Measurements from ENCODE around the gene SYTL3.

Gene SYTL3

DNA sequence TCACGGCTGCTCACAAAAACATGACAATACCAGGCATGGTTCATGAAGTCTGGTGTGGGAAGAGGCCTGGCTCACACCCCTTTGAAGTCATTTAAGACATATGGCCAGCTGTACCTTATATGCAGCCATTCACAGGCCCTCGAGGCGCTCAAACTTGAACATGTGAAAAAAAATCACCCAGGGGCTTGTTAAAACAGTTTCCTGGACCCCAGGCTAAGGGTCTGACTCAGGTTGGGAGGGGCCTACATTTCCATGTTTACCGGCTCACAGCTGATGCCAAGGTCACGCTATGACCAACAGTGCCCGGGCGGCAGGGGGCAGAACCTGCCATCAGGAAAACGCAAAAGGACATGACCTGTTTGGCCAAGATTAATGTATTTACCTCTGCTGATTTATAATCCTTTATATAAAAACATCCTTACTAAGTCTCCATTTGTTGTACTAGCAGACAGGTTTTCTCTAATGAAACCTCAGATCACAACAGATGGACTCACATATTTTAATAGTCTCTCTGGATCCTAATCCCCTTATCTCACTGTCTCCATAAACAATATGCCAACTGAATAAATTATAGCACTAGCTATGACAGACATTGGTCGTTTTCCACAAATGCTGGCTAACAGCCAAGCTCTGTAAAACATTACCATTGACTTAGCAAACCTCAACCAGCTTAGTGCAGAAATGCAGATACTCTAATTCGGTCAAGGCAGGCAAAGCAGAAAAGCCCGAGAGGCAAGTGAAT is 149.4 kb downstream of the SYTL3 start:
- Histone ChIP-seq H3K79me1 (ENCODE audit: low read depth, low read length) (peaks cover 6% of the 10 kb centered on the region), H4K8ac (ENCODE audit: low read depth, low read length) (no peak overlapping the region), H2BK15ac (ENCODE audit: low read length) (no peak overlapping the region), H2AK5ac (ENCODE audit: low read depth, low read length) (no peak overlapping the region), H3K4me1 (ENCODE audit: control insufficient read depth in 2 of 2, insufficient read depth in 1 of 2, low read depth in 1 of 2, low read length in 2 of 2) (peaks cover 2 to 32% of the 10 kb centered on the region in 2 donors), H3K4me3 (ENCODE audit: low read length in 2 of 2) (no peak overlapping the region), H3K4ac (ENCODE audit: low read length) (no peak overlapping the region), H3K36me3 (replicated peaks in 1 of 2; ENCODE audit: control insufficient read depth in 2 of 2, insufficient read depth in 2 of 2, low read length in 2 of 2) (no peaks in the 10 kb centered on the region), H3K18ac (ENCODE audit: low read length) (peak overlapping the region; percentile 39), H2BK120ac (ENCODE audit: low read depth, low read length) (no peak overlapping the region), H3K9ac (ENCODE audit: low read depth, low read length, poor library complexity) (no peak overlapping the region), H2BK12ac (ENCODE audit: low read length) (no peak overlapping the region), H2AFZ (ENCODE audit: low read length) (no peak overlapping the region), H3K9me3 (replicated peaks in 1 of 2; ENCODE audit: control insufficient read depth in 2 of 2, insufficient read depth in 1 of 2, low read depth in 1 of 2, low read length in 2 of 2) (no peaks in the 10 kb centered on the region), H3K4me2 (ENCODE audit: insufficient read depth, low read length, poor library complexity, severe bottlenecking) (no peak overlapping the region), H4K91ac (ENCODE audit: low read depth, low read length, poor library complexity) (no peak overlapping the region), H3K23ac (ENCODE audit: low read depth, low read length, poor library complexity) (no peak overlapping the region), H3K27ac (replicated peaks; ENCODE audit: low read length) (no peak overlapping the region), H3K27me3 (ENCODE audit: control insufficient read depth in 3 of 3, insufficient read depth in 3 of 3, low read depth in 1 of 3, low read length in 3 of 3) (no peaks in the 10 kb centered on the region), H2BK5ac (ENCODE audit: low read length) (no peak overlapping the region), H3K14ac (ENCODE audit: low read length) (no peak overlapping the region)
- no peak for DNase-seq (ENCODE audit: low spot score)
- WGBS, 2 donors (ENCODE audit: extremely low coverage in 2 of 2, insufficient read length in 2 of 2, insufficient replicate concordance in 1 of 2), result no CpG with 5 or more reads among the region's 11 CpGs

DNA sequence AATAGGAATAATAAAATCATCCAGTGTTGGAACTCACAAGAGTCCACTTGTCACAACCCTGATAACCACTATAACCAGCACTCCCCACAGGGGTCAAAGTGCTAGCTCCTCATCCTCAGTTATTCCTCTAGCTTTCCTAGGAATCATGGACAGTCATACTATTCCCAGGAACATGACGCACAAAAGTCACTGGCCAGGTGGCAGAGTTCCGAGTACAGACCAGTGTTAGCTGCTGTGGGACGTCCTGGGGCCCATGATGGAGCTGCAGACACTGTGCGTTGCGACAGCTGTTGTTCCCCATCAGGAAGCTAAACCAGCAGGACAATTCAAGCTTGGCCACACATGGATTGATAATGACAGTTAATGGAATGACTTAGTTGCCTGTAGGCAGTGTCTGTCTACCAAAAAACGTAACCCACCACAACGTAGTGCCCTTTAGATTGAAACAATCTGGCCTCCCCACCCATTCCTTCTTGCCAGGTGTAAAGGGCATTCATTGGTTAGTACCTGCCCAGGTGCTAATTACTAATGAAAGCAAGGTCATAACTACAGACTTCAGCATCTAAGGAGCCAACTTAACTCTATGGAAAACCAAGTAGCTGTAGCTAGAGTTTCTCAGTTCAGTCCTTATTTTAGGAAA is 151.9 kb downstream of the SYTL3 start:
- Histone ChIP-seq H2AFZ (ENCODE audit: low read length) (no peak overlapping the region), H3K27ac (replicated peaks; ENCODE audit: low read length) (no peak overlapping the region), H2BK5ac (ENCODE audit: low read length) (no peak overlapping the region), H3K23ac (ENCODE audit: low read depth, low read length, poor library complexity) (no peak overlapping the region), H4K91ac (ENCODE audit: low read depth, low read length, poor library complexity) (no peak overlapping the region), H3K14ac (ENCODE audit: low read length) (no peak overlapping the region), H2BK12ac (ENCODE audit: low read length) (no peak overlapping the region), H3K9me3 (replicated peaks in 1 of 2; ENCODE audit: control insufficient read depth in 2 of 2, insufficient read depth in 1 of 2, low read depth in 1 of 2, low read length in 2 of 2) (no peaks in the 10 kb centered on the region), H3K4ac (ENCODE audit: low read length) (no peak overlapping the region), H3K4me2 (ENCODE audit: insufficient read depth, low read length, poor library complexity, severe bottlenecking) (no peak overlapping the region), H2BK120ac (ENCODE audit: low read depth, low read length) (no peak overlapping the region), H2AK5ac (ENCODE audit: low read depth, low read length) (no peak overlapping the region), H3K36me3 (replicated peaks in 1 of 2; ENCODE audit: control insufficient read depth in 2 of 2, insufficient read depth in 2 of 2, low read length in 2 of 2) (no peaks in the 10 kb centered on the region), H3K18ac (ENCODE audit: low read length) (no peak overlapping the region), H3K79me1 (ENCODE audit: low read depth, low read length) (no peaks in the 10 kb centered on the region), H3K4me1 (ENCODE audit: control insufficient read depth in 2 of 2, insufficient read depth in 1 of 2, low read depth in 1 of 2, low read length in 2 of 2) (peaks cover 2 to 32% of the 10 kb centered on the region in 2 donors), H3K27me3 (ENCODE audit: control insufficient read depth in 3 of 3, insufficient read depth in 3 of 3, low read depth in 1 of 3, low read length in 3 of 3) (no peaks in the 10 kb centered on the region), H2BK15ac (ENCODE audit: low read length) (no peak overlapping the region), H4K8ac (ENCODE audit: low read depth, low read length) (no peak overlapping the region), H3K9ac (ENCODE audit: low read depth, low read length, poor library complexity) (no peak overlapping the region), H3K4me3 (ENCODE audit: low read length in 2 of 2) (no peak overlapping the region)
- no CpG with 5 or more reads among the region's 7 CpGs for WGBS, 2 donors (ENCODE audit: extremely low coverage in 2 of 2, insufficient read length in 2 of 2, insufficient replicate concordance in 1 of 2)
- DNase-seq (ENCODE audit: low spot score), result no peak

DNA sequence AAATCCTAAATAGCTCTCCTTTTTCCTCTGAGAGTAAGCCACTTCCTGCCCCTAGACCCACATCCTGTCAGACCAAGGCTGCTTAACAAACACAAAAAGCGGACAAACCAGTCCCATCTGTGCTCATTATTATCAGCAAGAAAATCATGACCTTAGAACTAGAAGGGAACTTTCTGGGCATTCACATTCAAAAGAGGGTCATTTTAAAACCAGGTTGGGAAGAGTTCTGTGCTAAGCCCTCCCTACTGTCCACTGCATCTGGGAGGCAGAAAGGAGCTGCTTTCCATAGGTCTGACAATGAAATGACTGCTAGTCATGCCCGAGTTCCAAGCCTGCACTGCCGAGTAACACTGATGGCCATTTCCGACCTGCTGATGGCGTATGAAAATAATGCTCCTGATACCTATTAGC is 153.9 kb downstream of the SYTL3 start:
- peak overlapping the region in 1 of 2 donors; percentile 0 for H3K4me3 ChIP-seq (ENCODE audit: low read length in 2 of 2)

DNA sequence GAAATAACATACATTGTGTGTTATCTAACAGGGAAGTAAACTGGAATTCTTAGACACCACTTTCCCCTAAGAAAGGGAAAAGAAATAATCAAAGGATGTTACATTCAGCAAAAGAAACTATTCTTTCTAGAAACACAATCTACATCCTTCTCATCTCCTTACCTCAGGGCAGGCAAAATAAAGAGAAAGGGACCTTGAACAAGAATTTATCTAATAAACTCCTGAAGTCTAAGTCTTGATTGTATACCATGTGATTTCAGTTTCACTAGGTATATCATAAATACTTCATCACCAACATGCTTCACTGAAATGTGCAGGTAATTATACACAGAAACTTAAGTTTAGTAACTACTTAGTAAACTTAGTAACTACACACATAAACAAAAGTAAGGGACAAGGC is 154.4 kb downstream of the SYTL3 start:
- H2AFZ ChIP-seq (ENCODE audit: low read length), result no peak overlapping the region
- no peak overlapping the region for H3K18ac ChIP-seq (ENCODE audit: low read length)
- no peak overlapping the region for H2BK15ac ChIP-seq (ENCODE audit: low read length)
- H3K9me3 ChIP-seq (replicated peaks in 1 of 2; ENCODE audit: control insufficient read depth in 2 of 2, insufficient read depth in 1 of 2, low read depth in 1 of 2, low read length in 2 of 2), result no peaks in the 10 kb centered on the region
- no peak overlapping the region for H3K14ac ChIP-seq (ENCODE audit: low read length)
- H3K4me3 ChIP-seq (ENCODE audit: low read length in 2 of 2), result peak overlapping the region in 1 of 2 donors; percentile 0
- H3K27me3 ChIP-seq (ENCODE audit: control insufficient read depth in 3 of 3, insufficient read depth in 3 of 3, low read depth in 1 of 3, low read length in 3 of 3), result no peaks in the 10 kb centered on the region
- no peak overlapping the region for H4K8ac ChIP-seq (ENCODE audit: low read depth, low read length)
- no peak overlapping the region for H3K4me2 ChIP-seq (ENCODE audit: insufficient read depth, low read length, poor library complexity, severe bottlenecking)
- no peak overlapping the region for H2BK12ac ChIP-seq (ENCODE audit: low read length)
- H2AK5ac ChIP-seq (ENCODE audit: low read depth, low read length), result no peak overlapping the region
- H3K27ac ChIP-seq (replicated peaks; ENCODE audit: low read length), result no peak overlapping the region
- H4K91ac ChIP-seq (ENCODE audit: low read depth, low read length, poor library complexity), result no peak overlapping the region
- H2BK5ac ChIP-seq (ENCODE audit: low read length), result no peak overlapping the region
- H3K36me3 ChIP-seq (replicated peaks in 1 of 2; ENCODE audit: control insufficient read depth in 2 of 2, insufficient read depth in 2 of 2, low read length in 2 of 2), result peaks cover 2 to 17% of the 10 kb centered on the region in 2 donors
- no peak overlapping the region for H3K9ac ChIP-seq (ENCODE audit: low read depth, low read length, poor library complexity)
- H2BK120ac ChIP-seq (ENCODE audit: low read depth, low read length), result no peak overlapping the region
- peaks cover 0 to 15% of the 10 kb centered on the region in 2 donors for H3K4me1 ChIP-seq (ENCODE audit: control insufficient read depth in 2 of 2, insufficient read depth in 1 of 2, low read depth in 1 of 2, low read length in 2 of 2)
- no peak overlapping the region for H3K4ac ChIP-seq (ENCODE audit: low read length)
- H3K23ac ChIP-seq (ENCODE audit: low read depth, low read length, poor library complexity), result no peak overlapping the region
- no peak for DNase-seq (ENCODE audit: low spot score)
- no peaks in the 10 kb centered on the region for H3K79me1 ChIP-seq (ENCODE audit: low read depth, low read length)

More for the DNA sequence above, 153.9 kb downstream of the SYTL3 start:
- H2AK5ac ChIP-seq (ENCODE audit: low read depth, low read length), result no peak overlapping the region
- DNase-seq (ENCODE audit: low spot score), result no peak
- no peak overlapping the region for H3K27ac ChIP-seq (replicated peaks; ENCODE audit: low read length)
- H3K4me2 ChIP-seq (ENCODE audit: insufficient read depth, low read length, poor library complexity, severe bottlenecking), result no peak overlapping the region
- no peaks in the 10 kb centered on the region for H3K9me3 ChIP-seq (replicated peaks in 1 of 2; ENCODE audit: control insufficient read depth in 2 of 2, insufficient read depth in 1 of 2, low read depth in 1 of 2, low read length in 2 of 2)
- no peak overlapping the region for H2BK15ac ChIP-seq (ENCODE audit: low read length)
- H3K14ac ChIP-seq (ENCODE audit: low read length), result no peak overlapping the region
- no peak overlapping the region for H3K18ac ChIP-seq (ENCODE audit: low read length)
- H3K27me3 ChIP-seq (ENCODE audit: control insufficient read depth in 3 of 3, insufficient read depth in 3 of 3, low read depth in 1 of 3, low read length in 3 of 3), result no peaks in the 10 kb centered on the region
- H4K91ac ChIP-seq (ENCODE audit: low read depth, low read length, poor library complexity), result no peak overlapping the region
- H2BK120ac ChIP-seq (ENCODE audit: low read depth, low read length), result no peak overlapping the region
- no peak overlapping the region for H4K8ac ChIP-seq (ENCODE audit: low read depth, low read length)
- H3K36me3 ChIP-seq (replicated peaks in 1 of 2; ENCODE audit: control insufficient read depth in 2 of 2, insufficient read depth in 2 of 2, low read length in 2 of 2), result peaks cover 2 to 13% of the 10 kb centered on the region in 2 donors
- no peak overlapping the region for H3K4ac ChIP-seq (ENCODE audit: low read length)
- H2AFZ ChIP-seq (ENCODE audit: low read length), result no peak overlapping the region
- peaks cover 0 to 20% of the 10 kb centered on the region in 2 donors for H3K4me1 ChIP-seq (ENCODE audit: control insufficient read depth in 2 of 2, insufficient read depth in 1 of 2, low read depth in 1 of 2, low read length in 2 of 2)
- no CpG with 5 or more reads among the region's 5 CpGs for WGBS, 2 donors (ENCODE audit: extremely low coverage in 2 of 2, insufficient read length in 2 of 2, insufficient replicate concordance in 1 of 2)
- no peak overlapping the region for H2BK12ac ChIP-seq (ENCODE audit: low read length)
- no peaks in the 10 kb centered on the region for H3K79me1 ChIP-seq (ENCODE audit: low read depth, low read length)
- H2BK5ac ChIP-seq (ENCODE audit: low read length), result no peak overlapping the region
- no peak overlapping the region for H3K9ac ChIP-seq (ENCODE audit: low read depth, low read length, poor library complexity)
- H3K23ac ChIP-seq (ENCODE audit: low read depth, low read length, poor library complexity), result no peak overlapping the region

All from neuronal stem cell (in vitro differentiated cells).